Stimulated activated naive CD8-positive, alpha-beta T cell treated with anti-CD3 and anti-CD28 coated beads, Interleukin-15, Interleukin-2, amounts not matched to agents 100 ng/mL and 50 ng/mL, for 24 hours (primary cell): ENCODE results near the gene ZNF451.
"Not testable (repeated sequence)": the region's sequence is repeated elsewhere in the genome, so short reads cannot be mapped to it uniquely, and the experiment has no call there.

Source experiments
- H3K27ac Mint-ChIP-seq: one replicate; pipeline ENCODE4 v1.8.0; 2021; ENCODE audit warnings: mild to moderate bottlenecking, mixed read lengths
- H3K27me3 Mint-ChIP-seq: one replicate; pipeline ENCODE4 v1.8.0; 2021; ENCODE audit warnings: mixed read lengths
- H3K36me3 Mint-ChIP-seq: one replicate; pipeline ENCODE4 v1.8.0; 2021; ENCODE audit warnings: low read depth, mixed read lengths
- H3K4me1 Mint-ChIP-seq: one replicate; pipeline ENCODE4 v1.8.0; 2021; ENCODE audit warnings: low read depth, mixed read lengths
- H3K4me3 Mint-ChIP-seq: one replicate; pipeline ENCODE4 v1.8.0; 2021; ENCODE audit warnings: mild to moderate bottlenecking, mixed read lengths
- H3K9me3 Mint-ChIP-seq: one replicate; pipeline ENCODE4 v1.8.0; 2021; ENCODE audit warnings: mixed read lengths

Gene ZNF451

GRCh38 chr6:57074383-57074782 lies 15.6 kb upstream of the ZNF451 start:
- no peaks in the 10 kb centered on the region for H3K27me3 Mint-ChIP-seq
- H3K9me3 Mint-ChIP-seq, result peaks cover 3% of the 10 kb centered on the region
- H3K36me3 Mint-ChIP-seq, result no peaks in the 10 kb centered on the region
- H3K4me1 Mint-ChIP-seq, result no peaks in the 10 kb centered on the region
- no peak overlapping the region for H3K4me3 Mint-ChIP-seq
- H3K27ac Mint-ChIP-seq, result no peak overlapping the region

GRCh38 chr6:57075092-57075491 lies 14.9 kb upstream of the ZNF451 start:
- no peaks in the 10 kb centered on the region for H3K27me3 Mint-ChIP-seq
- H3K36me3 Mint-ChIP-seq, result peaks cover 1% of the 10 kb centered on the region
- no peak overlapping the region for H3K4me3 Mint-ChIP-seq
- no peaks in the 10 kb centered on the region for H3K4me1 Mint-ChIP-seq
- H3K27ac Mint-ChIP-seq, result no peak overlapping the region
- H3K9me3 Mint-ChIP-seq, result peaks cover 3% of the 10 kb centered on the region

- Mint-ChIP-seq H3K27me3 (no peaks in the 10 kb centered on the region), H3K36me3 (peaks cover 10% of the 10 kb centered on the region), H3K9me3 (peaks cover 3% of the 10 kb centered on the region), H3K4me1 (no peaks in the 10 kb centered on the region), H3K27ac (no peak overlapping the region), H3K4me3 (no peak overlapping the region)
Observed at GRCh38 chr6:57078531-57079207, 11.3 kb upstream of the ZNF451 start.

GRCh38 chr6:57085471-57085870 lies 4.5 kb upstream of the ZNF451 start:
- Mint-ChIP-seq H3K27me3 (no peaks in the 10 kb centered on the region), H3K9me3 (no peaks in the 10 kb centered on the region), H3K4me1 (peaks cover 6% of the 10 kb centered on the region), H3K4me3 (no peak overlapping the region), H3K27ac (no peak overlapping the region), H3K36me3 (peaks cover 5% of the 10 kb centered on the region)

- Mint-ChIP-seq H3K27me3 (no peaks in the 10 kb centered on the region), H3K36me3 (peaks cover 11% of the 10 kb centered on the region), H3K4me1 (peaks cover 13% of the 10 kb centered on the region), H3K4me3 (no peak overlapping the region), H3K9me3 (no peaks in the 10 kb centered on the region), H3K27ac (no peak overlapping the region)
Observed at GRCh38 chr6:57086843-57087242, 3.1 kb upstream of the ZNF451 start.

GRCh38 chr6:57087916-57088315 lies 2.1 kb upstream of the ZNF451 start:
- Mint-ChIP-seq H3K4me3 (no peak overlapping the region), H3K4me1 (peaks cover 24% of the 10 kb centered on the region), H3K9me3 (no peaks in the 10 kb centered on the region), H3K27ac (no peak overlapping the region), H3K27me3 (no peaks in the 10 kb centered on the region), H3K36me3 (peaks cover 17% of the 10 kb centered on the region)

GRCh38 chr6:57089265-57089664 lies 723 bp upstream of the ZNF451 start:
- Mint-ChIP-seq H3K27me3 (no peaks in the 10 kb centered on the region), H3K36me3 (peaks cover 22% of the 10 kb centered on the region), H3K9me3 (no peaks in the 10 kb centered on the region), H3K4me1 (peaks cover 33% of the 10 kb centered on the region), H3K27ac (peak overlapping the region; percentile 74), H3K4me3 (peak overlapping the region; percentile 81)

- H3K9me3 Mint-ChIP-seq, H3K27ac Mint-ChIP-seq, H3K4me3 Mint-ChIP-seq, H3K27me3 Mint-ChIP-seq: not testable (repeated sequence)
- Mint-ChIP-seq H3K4me1 (peaks cover 38% of the 10 kb centered on the region), H3K36me3 (peaks cover 27% of the 10 kb centered on the region)
Observed at GRCh38 chr6:57090458-57091067, 575 bp downstream of the ZNF451 start.

GRCh38 chr6:57091375-57091774 lies 1.4 kb downstream of the ZNF451 start:
- H3K9me3 Mint-ChIP-seq, H3K27me3 Mint-ChIP-seq: not testable (repeated sequence)
- peak overlapping the region; percentile 78 for H3K4me3 Mint-ChIP-seq
- H3K27ac Mint-ChIP-seq, result peak overlapping the region; percentile 30
- peaks cover 38% of the 10 kb centered on the region for H3K4me1 Mint-ChIP-seq
- peaks cover 27% of the 10 kb centered on the region for H3K36me3 Mint-ChIP-seq

- H3K4me1 Mint-ChIP-seq, result peaks cover 49% of the 10 kb centered on the region
- H3K4me3 Mint-ChIP-seq, result no peak overlapping the region
- H3K27me3 Mint-ChIP-seq, result no peaks in the 10 kb centered on the region
- H3K36me3 Mint-ChIP-seq, result peaks cover 53% of the 10 kb centered on the region
- H3K9me3 Mint-ChIP-seq, result no peaks in the 10 kb centered on the region
- H3K27ac Mint-ChIP-seq, result no peak overlapping the region
Observed at GRCh38 chr6:57094689-57095088, 4.7 kb downstream of the ZNF451 start.

GRCh38 chr6:57097596-57097995 lies 7.6 kb downstream of the ZNF451 start:
- H3K27ac Mint-ChIP-seq, result no peak overlapping the region
- no peak overlapping the region for H3K4me3 Mint-ChIP-seq
- no peaks in the 10 kb centered on the region for H3K27me3 Mint-ChIP-seq
- peaks cover 38% of the 10 kb centered on the region for H3K4me1 Mint-ChIP-seq
- no peaks in the 10 kb centered on the region for H3K9me3 Mint-ChIP-seq
- H3K36me3 Mint-ChIP-seq, result peaks cover 67% of the 10 kb centered on the region

- Mint-ChIP-seq H3K4me3 (no peak overlapping the region), H3K9me3 (no peaks in the 10 kb centered on the region), H3K27me3 (no peaks in the 10 kb centered on the region), H3K4me1 (peaks cover 27% of the 10 kb centered on the region), H3K36me3 (peaks cover 88% of the 10 kb centered on the region), H3K27ac (no peak overlapping the region)
Observed at GRCh38 chr6:57102976-57103375, 13.0 kb downstream of the ZNF451 start.

GRCh38 chr6:57104336-57104735 lies 14.3 kb downstream of the ZNF451 start:
- H3K4me3 Mint-ChIP-seq, result no peak overlapping the region
- peaks cover 33% of the 10 kb centered on the region for H3K4me1 Mint-ChIP-seq
- H3K27ac Mint-ChIP-seq, result no peak overlapping the region
- peaks cover 83% of the 10 kb centered on the region for H3K36me3 Mint-ChIP-seq
- no peaks in the 10 kb centered on the region for H3K9me3 Mint-ChIP-seq
- no peaks in the 10 kb centered on the region for H3K27me3 Mint-ChIP-seq

- H3K27ac Mint-ChIP-seq, result no peak overlapping the region
- peaks cover 36% of the 10 kb centered on the region for H3K4me1 Mint-ChIP-seq
Observed at GRCh38 chr6:57106990-57107389, 17.0 kb downstream of the ZNF451 start.

GRCh38 chr6:57108691-57109090 lies 18.7 kb downstream of the ZNF451 start:
- Mint-ChIP-seq H3K27ac (no peak overlapping the region), H3K9me3 (no peaks in the 10 kb centered on the region), H3K36me3 (peaks cover 67% of the 10 kb centered on the region), H3K27me3 (no peaks in the 10 kb centered on the region), H3K4me1 (peaks cover 36% of the 10 kb centered on the region), H3K4me3 (no peak overlapping the region)

More at GRCh38 chr6:57106990-57107389, 17.0 kb downstream of the ZNF451 start:
- H3K27me3 Mint-ChIP-seq, result no peaks in the 10 kb centered on the region
- H3K36me3 Mint-ChIP-seq, result peaks cover 75% of the 10 kb centered on the region
- no peak overlapping the region for H3K4me3 Mint-ChIP-seq
- H3K9me3 Mint-ChIP-seq, result no peaks in the 10 kb centered on the region

GRCh38 chr6:57109880-57110279 lies 19.9 kb downstream of the ZNF451 start:
- Mint-ChIP-seq H3K36me3 (peaks cover 58% of the 10 kb centered on the region), H3K4me1 (peaks cover 28% of the 10 kb centered on the region), H3K4me3 (no peak overlapping the region), H3K9me3 (no peaks in the 10 kb centered on the region), H3K27me3 (no peaks in the 10 kb centered on the region), H3K27ac (no peak overlapping the region)
